Germinal center (tissue), 1 donor: Measurements from ENCODE around the gene DYNC1I1.
A peak's percentile ranks its signal among the peaks of the same experiment; 100 is the strongest.
"Not testable (repeated sequence)": the region's sequence is repeated elsewhere in the genome, so short reads cannot be mapped to it uniquely, and the experiment has no call there.

Experiments used
- DNase-seq: peaks from one replicate; pipeline ENCODE4 v3.0.0; 2012; ENCODE audit warnings: mixed read lengths, low spot score

DYNC1I1 gene

DNA sequence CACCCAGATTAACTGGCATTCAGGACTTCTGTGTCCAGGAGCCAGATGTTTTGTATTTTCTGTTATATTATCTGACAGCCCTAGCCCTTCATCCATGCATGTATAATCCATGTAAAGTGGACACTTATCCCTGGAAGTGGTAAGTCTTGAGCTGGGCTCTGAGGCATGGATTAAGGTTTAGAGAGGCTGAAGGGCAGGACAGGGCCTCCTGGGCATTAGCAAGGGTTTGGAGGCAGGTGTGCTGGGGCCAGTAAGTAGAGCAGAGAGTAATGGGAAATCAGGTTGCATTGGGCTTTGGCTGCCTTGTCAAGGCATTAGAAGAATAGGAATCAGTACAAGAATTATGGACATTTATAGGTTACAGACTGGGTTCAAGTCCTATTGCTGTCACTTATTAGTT, 138.0 kb downstream of the DYNC1I1 start:
- no peak for DNase-seq

DNA sequence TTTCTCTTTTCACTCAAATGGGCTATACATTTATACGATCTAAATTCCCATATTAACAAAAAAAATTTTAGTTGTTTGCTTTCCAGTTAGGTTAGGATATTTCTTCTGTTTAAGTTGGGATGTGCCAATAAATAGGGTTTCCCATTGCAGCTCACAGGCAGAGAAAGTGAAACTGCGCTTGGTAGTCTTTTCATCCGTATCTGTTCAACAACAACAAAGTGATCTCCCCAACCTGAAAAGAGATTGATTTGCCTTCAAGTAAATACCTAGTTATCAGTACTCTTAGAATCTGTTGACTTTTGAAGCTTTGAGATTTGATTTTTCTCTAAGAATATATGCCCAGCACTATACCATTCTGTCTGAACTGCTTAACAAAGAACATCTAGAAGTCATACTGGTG, 143.4 kb downstream of the DYNC1I1 start:
- DNase-seq, result no peak

DNA sequence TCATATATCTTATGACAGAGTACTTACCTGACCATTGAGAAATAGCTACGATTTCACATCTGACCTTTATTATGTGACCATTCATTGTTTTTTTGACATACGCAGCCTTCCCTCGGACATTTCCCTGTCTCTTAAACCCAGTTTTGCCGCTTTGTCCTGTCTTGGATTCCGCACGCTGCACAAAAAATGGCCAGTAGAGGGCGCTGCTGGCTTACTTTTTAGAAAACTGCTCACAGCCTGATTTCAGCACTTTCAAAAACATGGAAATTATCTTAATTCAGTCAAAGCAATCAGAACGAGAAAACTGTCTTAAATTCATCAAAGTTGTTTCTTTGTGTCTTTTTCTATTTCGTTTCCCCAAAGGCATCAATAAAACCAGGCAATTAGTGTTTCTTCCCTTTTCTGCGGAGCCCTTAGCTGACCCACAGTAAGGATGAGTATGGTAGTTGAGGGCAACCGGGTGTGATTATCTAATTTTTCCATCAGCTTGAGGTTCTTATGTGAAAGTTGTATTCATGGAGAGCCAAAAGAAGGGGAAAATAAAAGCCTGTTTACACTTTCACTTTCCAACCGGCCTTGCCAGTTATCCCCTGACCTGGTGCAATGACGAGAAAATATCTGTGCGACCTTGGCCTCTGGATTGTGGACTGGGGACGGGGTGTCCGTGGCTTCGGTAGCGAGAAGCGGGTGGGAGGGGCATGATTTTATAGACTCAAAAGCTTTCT, 144.4 kb downstream of the DYNC1I1 start:
- peak; percentile 40 for DNase-seq

- DNase-seq, result no peak
Measured at GRCh38 chr7:95917634-95918033, 145.3 kb downstream of the DYNC1I1 start.

- DNase-seq, result no peak
Measured at GRCh38 chr7:95919556-95919955, 147.2 kb downstream of the DYNC1I1 start.

GRCh38 chr7:95921543-95921942, 149.2 kb downstream of the DYNC1I1 start:
- no peak for DNase-seq

DNA sequence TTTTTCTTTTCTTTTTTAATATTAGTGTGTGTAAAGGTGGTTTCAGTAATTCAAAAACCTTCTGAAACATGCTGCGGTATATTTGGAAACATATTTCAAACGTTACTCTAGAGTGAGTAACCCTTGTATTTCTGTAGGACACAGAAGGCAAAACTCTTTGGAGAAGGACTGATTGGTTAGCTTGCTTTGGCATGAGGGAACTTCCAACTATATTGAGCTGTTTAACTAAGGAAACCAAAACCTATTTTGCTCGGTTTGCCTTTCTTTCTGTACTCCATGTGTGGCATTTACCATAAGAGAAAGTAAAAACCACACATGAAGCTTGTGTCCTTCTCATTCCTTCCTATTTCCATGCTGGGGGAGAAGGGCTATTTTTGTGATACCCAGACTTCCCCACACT, 149.8 kb downstream of the DYNC1I1 start:
- DNase-seq, result no peak

GRCh38 chr7:95925236-95925635, 152.9 kb downstream of the DYNC1I1 start:
- no peak for DNase-seq

GRCh38 chr7:95925971-95926370, 153.6 kb downstream of the DYNC1I1 start:
- DNase-seq, result no peak

DNA sequence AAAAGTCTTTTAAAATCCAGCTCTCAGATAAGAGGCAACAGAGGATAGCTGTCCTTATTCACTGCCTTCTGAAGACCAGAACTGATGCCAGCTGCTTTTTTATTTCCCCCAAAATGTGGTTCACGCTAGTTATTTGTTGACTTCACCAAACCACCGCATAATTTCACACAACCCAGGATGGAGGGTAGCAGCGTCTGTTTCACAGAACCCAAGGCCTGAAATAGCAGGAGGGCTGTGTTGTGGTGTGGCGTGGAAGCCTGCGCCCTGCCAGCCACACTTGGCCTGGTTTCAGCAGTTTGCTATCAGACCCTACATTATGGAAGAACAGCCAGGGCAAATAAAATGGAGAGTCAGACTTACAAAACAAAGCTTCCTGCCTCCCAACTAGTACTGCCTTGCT, 155.4 kb downstream of the DYNC1I1 start:
- DNase-seq, result no peak

- no peak for DNase-seq
Measured at GRCh38 chr7:95929710-95930280, 157.4 kb downstream of the DYNC1I1 start.

DNA sequence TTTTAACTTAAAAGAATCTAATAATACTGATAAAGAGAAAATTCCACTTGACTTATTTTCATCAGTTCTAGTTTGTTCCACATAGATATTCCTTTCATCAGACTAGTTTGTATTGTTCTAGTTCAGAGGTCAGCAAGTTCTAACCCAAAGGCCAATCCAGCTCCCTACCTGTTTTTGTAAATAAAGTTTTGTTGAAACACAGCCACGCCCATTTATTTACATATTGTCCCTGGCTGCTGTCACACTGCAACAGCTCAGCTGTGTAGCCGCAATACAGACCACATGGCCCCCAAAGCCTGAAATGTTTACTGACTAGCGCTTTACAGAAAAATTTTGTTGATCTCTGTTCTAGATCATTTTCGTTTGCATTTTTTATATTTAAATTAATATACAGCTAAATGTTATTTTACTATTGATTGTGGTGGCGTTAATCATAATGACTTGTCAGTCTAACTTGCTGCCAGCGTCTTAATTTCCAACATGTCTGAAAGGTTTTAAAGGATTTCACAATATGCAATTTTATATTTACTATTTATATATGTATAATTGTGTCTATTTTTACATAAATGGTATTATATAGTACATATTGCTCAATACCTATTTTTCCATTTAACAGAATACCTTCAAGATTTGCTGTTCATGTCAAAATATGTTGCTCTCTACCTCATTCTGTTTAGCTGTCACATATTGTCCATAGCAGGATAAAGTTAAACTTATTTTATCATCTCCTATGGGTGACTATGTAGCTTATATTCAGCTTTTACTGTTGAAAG, 159.3 kb downstream of the DYNC1I1 start:
- no peak for DNase-seq

DNA sequence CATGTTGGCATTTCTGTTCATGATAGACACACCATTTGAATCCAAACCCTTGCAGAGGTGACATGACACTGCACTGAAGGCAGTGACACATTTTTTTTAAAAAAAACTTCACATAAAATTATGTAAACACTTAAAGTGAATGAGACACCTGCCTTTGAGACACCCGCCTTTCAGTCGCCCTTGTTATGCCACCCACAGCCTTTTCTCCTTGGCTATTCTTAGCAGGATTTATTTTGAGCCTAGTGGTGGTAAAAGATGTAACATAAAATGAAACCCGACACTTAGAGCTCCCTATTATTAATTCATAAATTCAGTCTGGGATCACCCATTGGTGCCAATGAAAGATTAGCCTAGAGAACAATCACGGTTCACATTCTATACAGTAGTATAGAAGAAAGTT, 161.3 kb downstream of the DYNC1I1 start:
- DNase-seq, result no peak

GRCh38 chr7:95944867-95945266, 172.5 kb downstream of the DYNC1I1 start:
- not testable (repeated sequence) for DNase-seq

DNA sequence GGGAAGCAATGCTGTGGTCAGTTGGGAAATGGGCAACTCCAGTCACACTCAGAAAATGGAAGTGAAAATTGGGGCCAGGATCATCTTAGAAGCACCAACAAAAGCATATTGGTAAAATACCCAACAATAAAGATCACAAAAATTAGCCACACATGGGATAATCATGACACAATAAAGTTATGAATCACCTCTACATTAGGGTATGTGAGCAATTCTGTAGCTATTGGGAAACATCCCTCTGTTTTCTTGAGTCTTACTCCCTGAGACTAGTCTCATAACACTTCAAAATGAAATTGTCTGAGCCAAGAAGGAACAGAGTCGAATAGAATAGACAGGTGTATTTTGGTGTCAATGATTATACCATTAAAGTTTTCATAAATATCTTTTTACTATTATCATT, 178.3 kb downstream of the DYNC1I1 start:
- no peak for DNase-seq

- no peak for DNase-seq
Measured at GRCh38 chr7:95951531-95951930, 179.2 kb downstream of the DYNC1I1 start.

GRCh38 chr7:95951997-95952795, 179.8 kb downstream of the DYNC1I1 start:
- no peak for DNase-seq

GRCh38 chr7:95952851-95953250, 180.5 kb downstream of the DYNC1I1 start:
- DNase-seq, result no peak

DNA sequence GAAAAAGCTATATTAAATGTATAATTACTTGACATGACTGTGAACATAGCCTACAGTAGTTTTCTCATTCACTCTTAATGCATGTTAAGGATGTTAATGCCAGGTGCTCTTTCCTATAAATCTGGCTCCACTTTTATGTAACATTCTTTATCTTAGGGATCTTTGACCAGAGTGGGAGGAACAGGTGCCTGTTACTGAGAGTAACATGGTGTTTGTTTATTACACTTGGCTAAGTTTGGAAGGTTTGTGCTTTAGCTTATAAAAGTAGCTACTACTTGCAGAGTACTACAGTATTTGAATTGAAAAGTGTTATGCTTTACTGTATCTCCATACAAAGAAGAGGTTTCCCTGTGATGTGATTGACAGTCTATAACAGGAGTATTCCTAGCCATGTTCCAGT, 183.4 kb downstream of the DYNC1I1 start:
- no peak for DNase-seq

DNA sequence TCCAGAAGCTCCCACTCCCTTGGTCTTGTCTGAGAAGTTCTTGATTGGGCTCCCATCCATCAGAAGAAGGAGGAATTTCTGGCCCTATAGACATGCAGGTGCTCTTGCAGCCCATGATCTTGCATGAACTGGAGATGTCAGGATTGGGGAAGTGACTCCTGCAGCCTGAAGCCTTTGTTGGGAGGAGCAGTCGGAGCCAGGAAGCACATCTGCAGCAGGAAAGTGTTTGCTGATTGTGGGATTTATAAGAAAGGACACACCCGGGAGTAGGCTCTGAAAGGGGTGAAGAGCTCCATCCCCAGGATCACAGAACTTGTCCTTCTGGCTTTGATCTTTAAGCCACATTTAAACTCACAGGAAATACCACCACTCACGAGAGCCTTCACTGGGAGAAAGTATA, 185.2 kb downstream of the DYNC1I1 start:
- DNase-seq, result no peak

- DNase-seq, result no peak
Measured at GRCh38 chr7:95960706-95961244, 188.4 kb downstream of the DYNC1I1 start.

- DNase-seq, result no peak
Measured at GRCh38 chr7:95963446-95963990, 191.2 kb downstream of the DYNC1I1 start.
